Stimulated activated effector memory CD8-positive, alpha-beta T cell treated with anti-CD3 and anti-CD28 coated beads, Interleukin-12 subunit alpha, Interleukin-12 subunit beta, amount 100 ng/mL, for 72 hours (primary cell): Measurements from ENCODE around the gene CLEC5A.
"Not testable (repeated sequence)": the region's sequence is repeated elsewhere in the genome, so short reads cannot be mapped to it uniquely, and the experiment has no call there.

Experiments
- ATAC-seq: fragments of 150-1000 bp; cut with Tn5 transposase; 2 replicates; pipeline ENCODE4 v1.10.0; 2021
- DNase-seq, 2 donors: peaks; one replicate each; pipeline ENCODE4 v3.0.0; 2021 to 2022; ENCODE audit warnings: low spot score in 2 of 2
- H3K27ac Mint-ChIP-seq: one replicate; pipeline ENCODE4 v1.8.0; 2022; ENCODE audit warnings: mild to moderate bottlenecking, mixed read lengths
- H3K36me3 Mint-ChIP-seq: one replicate; pipeline ENCODE4 v1.8.0; 2022; ENCODE audit warnings: mild to moderate bottlenecking, mixed read lengths
- H3K4me1 Mint-ChIP-seq: one replicate; pipeline ENCODE4 v1.8.0; 2022; ENCODE audit warnings: mixed read lengths
- H3K4me3 Mint-ChIP-seq: one replicate; pipeline ENCODE4 v1.8.0; 2022; ENCODE audit warnings: mild to moderate bottlenecking, mixed read lengths
- H3K9me3 Mint-ChIP-seq: one replicate; pipeline ENCODE4 v1.8.0; 2022; ENCODE audit warnings: mixed read lengths

The CLEC5A gene

DNA sequence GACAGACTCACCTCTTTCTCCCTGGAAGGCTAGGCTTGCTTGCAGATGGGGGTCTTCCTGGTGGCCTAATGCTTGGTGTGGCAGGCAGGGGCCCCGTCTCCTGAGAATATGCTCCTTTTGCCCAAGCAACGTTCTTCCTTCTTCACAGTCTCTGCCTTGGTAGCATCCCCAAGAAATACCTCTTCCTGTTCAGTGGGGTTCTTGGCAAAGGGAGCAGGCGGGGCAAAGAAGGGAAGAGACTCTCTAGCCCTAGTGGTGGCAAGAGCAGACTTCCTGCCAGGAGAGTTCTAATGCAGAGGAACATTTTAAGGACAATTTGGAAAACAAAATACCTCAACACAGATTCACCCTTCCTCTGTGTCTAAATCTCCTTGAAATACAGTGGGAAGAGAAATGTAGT is at the start of gene CLEC5A:
Gene CLEC5A (minus strand): TSS at position 179 of the 400 bp plus-strand sequence. CDS start 682 bp downstream, outside the sequence.
- Mint-ChIP-seq H3K4me1 (no peaks in the 10 kb centered on the region), H3K27ac (no peak within 1 kb of the TSS), H3K36me3 (no peaks in the 10 kb centered on the region), H3K9me3 (no peaks in the 10 kb centered on the region), H3K4me3 (no peak within 1 kb of the TSS)
- ATAC-seq (no peak), DNase-seq (no peak)

DNA sequence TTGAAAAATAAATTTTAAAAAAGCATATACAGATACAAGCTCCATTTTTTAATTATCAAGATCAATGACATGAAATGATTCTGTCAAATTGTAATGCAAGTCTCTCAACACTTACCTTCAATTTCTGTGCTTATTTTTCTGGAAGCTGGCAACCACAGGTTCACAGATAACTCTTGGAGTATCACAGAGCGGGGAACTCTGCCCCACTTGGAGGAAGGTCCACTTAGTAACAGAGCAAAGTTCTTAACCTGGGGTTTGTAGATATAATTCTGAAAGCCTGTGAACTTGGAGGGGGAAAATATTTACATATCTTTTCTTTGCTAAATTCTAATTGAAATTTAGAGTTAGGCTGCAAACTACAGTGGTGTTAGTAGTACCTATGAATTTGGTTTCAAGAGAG is 46.6 kb upstream of the CLEC5A start:
- Mint-ChIP-seq H3K4me3 (no peak overlapping the region), H3K27ac (no peak overlapping the region), H3K9me3 (peaks cover 4% of the 10 kb centered on the region), H3K36me3 (no peaks in the 10 kb centered on the region), H3K4me1 (no peaks in the 10 kb centered on the region)
- ATAC-seq (no peak), DNase-seq (no peak)

DNA sequence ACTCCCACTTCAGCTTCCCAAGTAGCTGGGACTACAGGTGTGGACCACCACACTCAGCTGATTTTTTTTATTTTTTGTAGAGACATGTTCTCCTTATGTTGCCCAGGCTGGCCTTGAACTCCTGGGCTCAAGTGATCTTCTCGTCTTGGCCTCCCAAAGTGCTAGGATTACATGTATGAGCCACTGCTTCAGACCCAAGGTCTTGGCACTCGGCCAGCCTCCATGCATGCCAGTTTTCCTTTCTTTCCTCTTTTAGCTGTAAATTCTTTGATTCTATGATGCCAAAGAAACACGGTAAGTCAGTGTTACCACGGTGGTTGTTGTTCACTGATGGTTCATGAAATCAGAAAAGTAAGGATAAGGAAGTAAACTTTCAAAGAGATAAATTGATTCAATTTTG is 45.9 kb upstream of the CLEC5A start:
- DNase-seq: no peak
- H3K4me1 Mint-ChIP-seq: no peaks in the 10 kb centered on the region
- peaks cover 4% of the 10 kb centered on the region for H3K9me3 Mint-ChIP-seq
- no peak for ATAC-seq
- no peak overlapping the region for H3K4me3 Mint-ChIP-seq
- H3K27ac Mint-ChIP-seq: no peak overlapping the region
- no peaks in the 10 kb centered on the region for H3K36me3 Mint-ChIP-seq

DNA sequence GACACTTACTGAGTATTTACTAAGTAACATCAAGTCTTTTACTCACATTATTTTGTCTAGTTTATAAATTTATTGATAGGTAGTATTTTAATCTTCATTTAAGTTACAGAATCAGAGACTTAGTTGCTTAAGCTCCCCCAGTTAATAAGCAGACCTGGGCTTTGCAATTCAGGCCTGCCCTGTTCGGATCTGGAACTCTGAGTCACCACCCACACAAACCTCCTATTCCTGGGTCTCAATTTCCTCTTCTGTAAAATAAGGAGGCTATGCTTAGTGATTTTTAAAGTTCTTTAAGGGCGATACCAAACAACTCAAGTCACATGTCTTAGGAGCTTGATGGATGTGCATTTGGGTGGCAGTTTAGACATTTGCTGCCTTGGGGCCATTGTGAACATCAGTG is 45.4 kb upstream of the CLEC5A start:
- no peaks in the 10 kb centered on the region for H3K4me1 Mint-ChIP-seq
- H3K4me3 Mint-ChIP-seq: no peak overlapping the region
- H3K36me3 Mint-ChIP-seq: no peaks in the 10 kb centered on the region
- no peak overlapping the region for H3K27ac Mint-ChIP-seq
- peaks cover 4% of the 10 kb centered on the region for H3K9me3 Mint-ChIP-seq
- ATAC-seq (no peak), DNase-seq (no peak)

DNA sequence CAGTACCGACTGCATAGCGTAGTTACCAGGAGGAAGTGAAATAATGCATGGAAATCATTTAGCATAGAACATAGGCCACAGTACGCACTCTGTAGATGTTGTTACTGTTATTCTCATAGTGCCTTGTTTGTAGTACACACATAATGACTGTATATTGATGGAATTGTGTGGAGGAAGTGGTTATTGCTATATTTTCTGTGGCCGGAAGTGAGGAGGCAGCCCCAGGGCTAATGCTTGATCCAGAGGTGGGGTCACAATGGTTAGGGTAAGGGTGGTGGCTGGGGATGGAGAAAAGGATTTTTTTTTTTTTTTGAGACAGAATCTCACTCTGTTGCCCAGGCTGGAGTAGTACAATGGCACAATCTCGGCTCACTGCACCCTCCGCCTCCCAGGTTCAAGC is 44.4 kb upstream of the CLEC5A start:
- H3K9me3 Mint-ChIP-seq: no peaks in the 10 kb centered on the region
- no peak overlapping the region for H3K27ac Mint-ChIP-seq
- DNase-seq (no peak), ATAC-seq (no peak)
- H3K4me1 Mint-ChIP-seq: no peaks in the 10 kb centered on the region
- H3K4me3 Mint-ChIP-seq: no peak overlapping the region
- H3K36me3 Mint-ChIP-seq: no peaks in the 10 kb centered on the region

DNA sequence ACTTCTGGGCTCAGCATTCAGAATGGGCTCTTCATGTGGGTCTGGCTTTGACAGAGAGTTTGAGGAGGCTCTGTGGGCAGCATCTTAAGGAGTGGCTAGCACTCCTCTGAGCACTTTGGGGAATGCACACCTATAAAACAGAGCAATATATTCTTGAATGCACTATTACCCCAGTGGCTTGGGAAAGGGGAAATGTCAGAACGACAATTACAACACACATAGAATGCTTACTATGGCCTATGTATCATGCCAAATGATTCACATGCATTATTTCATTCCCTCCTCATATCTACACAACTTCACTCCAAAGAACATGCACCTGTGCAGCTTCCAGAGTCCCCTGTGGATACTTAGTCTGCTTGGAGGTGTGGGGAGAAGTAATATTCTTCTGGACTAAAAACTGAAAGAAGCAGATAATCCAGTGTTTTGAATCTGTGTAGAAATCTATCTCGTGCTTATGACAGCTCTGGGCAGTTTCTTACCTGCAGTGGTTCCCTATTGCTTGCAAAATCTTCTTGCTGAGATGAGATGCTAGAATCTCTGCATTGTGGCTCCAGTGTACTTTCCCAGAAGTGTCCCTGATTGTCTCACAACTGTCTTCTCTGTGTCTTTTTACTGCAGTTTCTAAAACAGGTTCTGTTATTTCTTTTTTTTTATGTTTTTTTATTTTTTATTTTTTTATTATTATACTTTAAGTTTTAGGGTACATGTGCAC is 43.4 kb upstream of the CLEC5A start:
- Mint-ChIP-seq H3K36me3 (no peaks in the 10 kb centered on the region), H3K27ac (no peak overlapping the region), H3K4me3 (no peak overlapping the region), H3K4me1 (no peaks in the 10 kb centered on the region), H3K9me3 (no peaks in the 10 kb centered on the region)
- DNase-seq: no peak
- ATAC-seq: no peak

DNA sequence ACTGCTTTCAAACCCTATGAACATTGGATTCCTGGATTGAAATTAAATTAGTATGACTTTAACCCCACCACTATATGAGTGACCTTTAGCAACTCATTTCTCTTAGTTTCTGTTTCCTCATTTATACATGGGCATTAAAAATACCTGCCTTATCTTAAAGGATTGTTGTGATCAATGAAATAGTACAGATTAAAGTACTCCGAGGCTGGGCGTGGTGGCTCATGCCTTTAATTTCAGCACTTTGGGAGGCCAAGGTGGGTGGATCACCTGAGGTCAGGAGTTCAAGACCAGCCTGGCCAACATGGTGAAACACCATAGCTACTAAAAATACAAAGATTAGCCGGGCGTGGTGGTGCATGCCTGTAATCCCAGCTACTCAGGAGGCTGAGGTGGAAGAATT is 41.0 kb upstream of the CLEC5A start:
- H3K27ac Mint-ChIP-seq, H3K4me1 Mint-ChIP-seq, H3K36me3 Mint-ChIP-seq, ATAC-seq, H3K4me3 Mint-ChIP-seq, DNase-seq, H3K9me3 Mint-ChIP-seq: not testable (repeated sequence)

DNA sequence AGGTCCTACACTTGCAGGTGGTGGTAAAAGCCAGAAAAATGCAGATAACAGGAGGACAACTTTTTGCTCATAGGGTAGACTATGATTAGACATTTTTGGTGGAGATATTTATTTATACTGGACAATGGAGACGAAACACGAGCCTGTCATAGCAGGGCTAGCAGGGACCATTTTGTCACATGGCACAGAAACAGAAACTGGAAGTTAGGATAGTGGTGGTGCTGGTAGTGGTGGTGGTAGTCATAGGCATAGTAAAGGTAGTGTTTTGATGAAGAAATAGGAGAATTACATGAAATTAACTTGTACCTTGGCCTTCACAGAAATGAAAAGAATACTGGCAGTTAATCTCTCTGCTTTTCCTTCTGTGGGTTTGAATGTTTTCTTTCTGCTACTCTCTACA is 40.1 kb upstream of the CLEC5A start:
- H3K4me3 Mint-ChIP-seq: no peak overlapping the region
- no peak for ATAC-seq

DNA sequence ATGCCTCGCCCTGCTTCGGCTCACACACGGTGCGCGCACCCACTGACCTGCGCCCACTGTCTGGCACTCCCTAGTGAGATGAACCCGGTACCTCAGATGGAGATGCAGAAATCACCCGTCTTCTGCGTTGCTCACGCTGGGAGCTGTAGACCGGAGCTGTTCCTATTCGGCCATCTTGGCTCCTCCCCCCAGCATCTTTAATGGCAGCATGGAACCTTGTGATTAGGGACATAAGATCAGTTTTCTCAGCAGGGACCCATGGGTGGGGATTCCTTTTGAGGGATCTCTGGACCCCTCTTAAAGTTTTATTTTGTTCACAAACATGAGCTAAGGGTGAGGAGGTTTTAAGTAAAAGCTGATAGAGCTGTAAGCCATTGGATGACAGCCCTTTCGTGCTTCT is 39.2 kb upstream of the CLEC5A start:
- not testable (repeated sequence) for ATAC-seq, H3K4me3 Mint-ChIP-seq, H3K27ac Mint-ChIP-seq, H3K4me1 Mint-ChIP-seq, H3K36me3 Mint-ChIP-seq, H3K9me3 Mint-ChIP-seq, DNase-seq

More for the DNA sequence above, 40.1 kb upstream of the CLEC5A start:
- Mint-ChIP-seq H3K9me3 (no peaks in the 10 kb centered on the region), H3K27ac (no peak overlapping the region), H3K4me1 (no peaks in the 10 kb centered on the region), H3K36me3 (no peaks in the 10 kb centered on the region)
- DNase-seq: no peak

DNA sequence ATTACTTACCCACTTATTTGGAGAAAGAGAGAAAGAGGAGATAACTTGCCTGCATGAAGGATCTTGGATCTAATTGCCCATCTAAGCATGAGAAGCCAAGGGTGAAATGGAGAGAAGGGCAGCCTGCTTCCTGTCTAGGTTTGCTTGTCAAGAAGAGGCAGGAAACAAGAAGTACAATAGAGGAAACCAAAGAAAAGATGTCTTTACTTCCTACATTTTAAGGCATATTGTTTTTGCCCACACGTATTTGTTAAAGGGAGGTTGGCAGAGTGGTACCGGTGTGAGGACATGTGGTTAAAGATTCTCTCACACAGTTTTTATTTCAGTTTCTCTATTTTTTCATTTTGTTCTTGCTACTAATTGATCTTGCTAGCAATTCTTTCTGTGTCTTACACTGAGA is 32.8 kb upstream of the CLEC5A start:
- Mint-ChIP-seq H3K27ac (no peak overlapping the region), H3K36me3 (no peaks in the 10 kb centered on the region), H3K4me3 (no peak overlapping the region), H3K4me1 (peaks cover 8% of the 10 kb centered on the region), H3K9me3 (peaks cover 5% of the 10 kb centered on the region)
- no peak for DNase-seq
- no peak for ATAC-seq

DNA sequence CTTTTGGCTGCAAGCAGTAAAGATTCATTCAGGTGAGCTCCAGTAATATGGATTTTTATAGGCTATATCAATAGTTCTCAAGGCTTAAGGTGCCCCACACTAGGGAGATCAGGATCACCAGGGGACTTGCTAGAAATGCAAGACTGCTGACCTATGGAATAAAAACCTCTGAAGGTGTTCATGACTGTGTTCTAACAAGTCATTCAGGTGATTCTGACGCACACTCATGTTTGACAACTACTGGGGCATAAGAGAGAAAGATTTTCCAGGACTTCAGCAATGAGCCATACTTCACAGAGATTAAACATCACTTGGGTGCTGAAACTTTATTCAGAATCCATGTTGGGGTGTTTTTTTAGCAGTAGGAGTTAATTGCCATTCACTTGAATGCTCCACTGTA is 31.6 kb upstream of the CLEC5A start:
- H3K27ac Mint-ChIP-seq: no peak overlapping the region
- H3K4me3 Mint-ChIP-seq: no peak overlapping the region
- H3K36me3 Mint-ChIP-seq: no peaks in the 10 kb centered on the region
- peaks cover 8% of the 10 kb centered on the region for H3K4me1 Mint-ChIP-seq
- peaks cover 5% of the 10 kb centered on the region for H3K9me3 Mint-ChIP-seq
- DNase-seq (no peak), ATAC-seq (no peak)

DNA sequence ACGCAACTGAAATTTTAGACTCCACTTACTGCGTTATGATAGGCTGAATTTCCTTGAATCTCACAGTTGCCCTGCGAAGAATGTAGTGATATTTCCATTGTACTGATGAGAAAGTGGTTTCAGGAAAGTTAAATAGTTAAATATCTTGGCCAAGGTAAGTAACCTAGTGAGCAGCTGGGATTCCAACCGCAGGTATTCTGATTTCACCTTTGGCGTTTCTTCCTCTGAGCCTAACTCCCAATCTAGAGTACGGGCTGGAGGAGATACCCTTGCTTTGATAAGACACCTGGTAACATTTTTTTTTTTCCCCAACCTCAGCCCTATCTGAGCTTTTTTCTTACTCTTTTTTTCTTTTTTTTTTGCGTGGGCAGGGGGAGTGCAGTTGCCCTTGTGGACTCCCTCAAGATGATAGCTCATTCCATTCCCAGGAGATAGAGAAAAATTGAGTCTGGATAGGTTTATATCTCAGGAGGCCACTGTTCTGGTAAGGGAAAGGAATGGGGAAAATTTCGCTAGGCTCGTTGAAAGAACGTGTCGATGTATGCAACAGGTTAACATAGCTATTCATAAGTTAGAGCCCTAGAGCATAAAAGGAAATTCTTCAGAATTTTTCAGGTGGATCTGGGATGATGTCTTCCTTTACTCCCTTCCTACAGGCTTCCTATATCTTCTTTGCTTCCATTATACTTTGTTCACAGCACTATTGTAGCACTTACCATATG is 29.9 kb upstream of the CLEC5A start:
- ATAC-seq: no peak
- no peak overlapping the region for H3K27ac Mint-ChIP-seq
- DNase-seq: no peak
- peaks cover 5% of the 10 kb centered on the region for H3K9me3 Mint-ChIP-seq
- peak overlapping the region; percentile 53 for H3K4me3 Mint-ChIP-seq
- peaks cover 8% of the 10 kb centered on the region for H3K4me1 Mint-ChIP-seq
- no peaks in the 10 kb centered on the region for H3K36me3 Mint-ChIP-seq

DNA sequence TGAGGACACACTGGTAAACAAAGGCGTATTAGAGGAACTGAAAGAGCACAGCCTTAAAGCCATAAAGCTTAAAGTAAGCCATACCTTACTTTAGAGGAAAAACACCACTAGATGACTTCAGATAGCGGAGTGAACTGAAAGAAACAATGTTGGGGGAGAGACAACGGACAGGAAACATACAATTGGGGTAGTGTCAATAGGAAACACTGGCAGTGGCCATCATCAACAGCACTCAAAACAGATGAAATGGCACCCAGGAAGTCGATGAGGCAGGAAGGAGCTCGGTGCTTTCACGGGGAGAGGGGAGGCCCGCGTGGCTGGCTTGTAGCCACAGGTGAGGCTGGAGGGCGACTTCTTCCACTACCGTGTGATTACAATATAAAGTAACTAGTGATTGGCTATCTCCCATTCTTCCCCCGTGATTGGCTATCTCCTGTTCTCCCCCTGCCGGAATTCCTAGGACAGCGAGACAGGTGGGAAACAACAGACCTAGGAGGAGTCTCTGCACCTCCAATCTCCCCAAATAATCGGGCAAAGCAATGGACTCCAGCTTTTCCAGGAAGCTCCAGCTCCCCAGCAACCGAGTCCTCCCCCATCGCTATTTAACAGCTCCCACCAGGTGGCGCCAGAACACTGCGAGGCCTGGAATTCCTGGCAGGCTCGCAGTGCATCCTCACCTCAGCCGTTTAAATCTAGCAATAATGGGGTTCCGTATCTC is 29.2 kb upstream of the CLEC5A start:
- Mint-ChIP-seq H3K36me3 (no peaks in the 10 kb centered on the region), H3K4me1 (peaks cover 8% of the 10 kb centered on the region), H3K27ac (peak overlapping the region; percentile 10), H3K4me3 (peak overlapping the region; percentile 53), H3K9me3 (peaks cover 5% of the 10 kb centered on the region)
- ATAC-seq: peak; percentile 71
- DNase-seq: peak; percentile 40 to 81

DNA sequence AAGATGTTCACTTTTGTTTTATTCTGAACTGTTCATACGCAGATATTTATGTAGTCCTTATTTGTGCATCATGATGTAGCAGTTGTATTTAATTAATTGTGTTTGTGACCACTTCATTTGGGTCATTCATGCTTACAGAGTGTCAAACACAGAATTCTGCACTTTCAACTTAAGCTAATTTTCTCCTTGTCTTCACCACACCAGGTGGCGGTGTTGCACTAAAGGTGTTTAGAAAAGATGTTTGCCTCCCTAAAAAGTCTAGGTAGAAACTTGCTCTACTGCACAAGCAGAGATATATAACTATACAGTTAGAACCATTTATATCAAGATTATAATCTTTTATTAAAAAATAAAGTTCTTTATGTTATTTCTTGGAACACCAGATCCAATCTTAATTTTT is 28.1 kb upstream of the CLEC5A start:
- DNase-seq: no peak
- ATAC-seq: no peak

DNA sequence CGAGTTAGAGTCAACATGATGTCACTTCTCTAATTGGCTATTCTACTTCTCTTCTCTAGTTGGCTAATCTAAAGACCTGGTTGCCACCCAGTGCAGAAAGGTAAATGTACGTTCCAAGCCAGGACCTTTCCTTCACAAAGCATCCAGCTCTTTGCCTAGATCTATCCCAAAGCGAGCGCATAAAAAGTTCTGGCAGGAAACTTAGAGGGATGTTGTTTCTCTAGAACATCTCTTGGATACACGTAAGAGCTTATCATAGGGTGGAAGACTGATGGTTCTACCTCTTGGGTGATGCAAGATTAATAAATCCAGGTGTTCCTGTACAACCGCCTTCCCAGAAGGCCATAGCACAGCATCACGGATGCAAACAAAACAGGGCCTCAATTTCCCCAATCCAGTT is 26.9 kb upstream of the CLEC5A start, which contains the start of gene TAS2R38:
Gene TAS2R38 (minus strand): TSS at position 101 of the 400 bp plus-strand sequence. CDS start 84 bp downstream, at position 17.
- H3K27ac Mint-ChIP-seq: no peak within 1 kb of the TSS
- DNase-seq (no peak), ATAC-seq (no peak)
- H3K9me3 Mint-ChIP-seq: no peaks in the 10 kb centered on the region
- H3K4me1 Mint-ChIP-seq: peaks cover 8% of the 10 kb centered on the region
- no peak within 1 kb of the TSS for H3K4me3 Mint-ChIP-seq
- H3K36me3 Mint-ChIP-seq: no peaks in the 10 kb centered on the region

More for the DNA sequence above, 28.1 kb upstream of the CLEC5A start:
- Mint-ChIP-seq H3K36me3 (no peaks in the 10 kb centered on the region), H3K4me3 (no peak overlapping the region), H3K27ac (no peak overlapping the region), H3K4me1 (peaks cover 8% of the 10 kb centered on the region), H3K9me3 (peaks cover 5% of the 10 kb centered on the region)
